Mucosa of descending colon (tissue), 3 donors: ENCODE measurements around the gene SHISAL1. TPM values are rescaled to one million over a fixed set of nuclear protein-coding genes. Genes with fewer than 3 reads are reported as not detected.

Experiments used
- ATAC-seq: fragments of 200-7000 bp; cut with Tn5 transposase; one replicate; pipeline ENCODE4 v1.9.1; 2020; ENCODE audit warnings: mild to moderate bottlenecking, moderate library complexity
- DNase-seq, 3 donors: peaks; one replicate each; pipeline ENCODE4 v3.0.0-alpha.2; 2020
- H3K36me3 ChIP-seq: fragments of 200-600 bp; one replicate; pipeline ENCODE4 v1.8.0; 2021; ENCODE audit warnings: low read depth, mild to moderate bottlenecking
- H3K4me1 ChIP-seq: fragments of 200-600 bp; one replicate; pipeline ENCODE4 v1.8.0; 2021; ENCODE audit warnings: low read depth, mild to moderate bottlenecking
- H3K4me3 ChIP-seq: fragments of 200-600 bp; one replicate; pipeline ENCODE4 v1.8.0; 2021; ENCODE audit warnings: mild to moderate bottlenecking
- H3K9me3 ChIP-seq: fragments of 200-600 bp; one replicate; pipeline ENCODE4 v1.8.0; 2021; ENCODE audit warnings: mild to moderate bottlenecking
- CTCF ChIP-seq: fragments of 200-600 bp; IDR thresholded peaks from one replicate; pipeline ENCODE4 v1.8.0; 2022; ENCODE audit warnings: antibody characterized with exemption, mild to moderate bottlenecking
- intact Hi-C, 2 donors: fragments of 100-400 bp; cut with DNase I in 1 of 2; cut with micrococcal nuclease in 1 of 2; formaldehyde crosslinking; loops; one replicate each; pipeline versions ENCODE4 v1.11.0 to v1.11.1; 2022; cut with DNase I, micrococcal nuclease
- total RNA-seq, 3 donors: library from RNA; stranded (reverse); fragmentation: NEBNext Ultra II Directional in 2 of 3; extraction: Animal tissue kit (Norgen Biotek cat#: 25700) in 2 of 3; gene quantifications; one replicate each; pipeline versions ENCODE4 v1.2.1 to v1.2.4, GENCODE V29; 2021 to 2023
- donor health status: DM: no; HTN: no; CAD: no; lungs with moderate emphysema.
- donor health status: DM: no; HTN: no; CAD: no.
- donor health status: DM: no; HTN: yes; CAD: no.

The SHISAL1 gene
- total RNA-seq, 3 donors from 2014 or later: 0.38 to 34.3 (median 1.1) TPM

GRCh38 chr22:44231233-44231632, 81.5 kb downstream of the SHISAL1 start:
- no peaks in the 10 kb centered on the region for H3K36me3 ChIP-seq
- H3K4me1 ChIP-seq: no peaks in the 10 kb centered on the region
- no peaks in the 10 kb centered on the region for H3K9me3 ChIP-seq
- intact Hi-C loops: no loop called here
- DNase-seq (no peak), ATAC-seq (no peak)
- TF ChIP-seq CTCF: no peak
- H3K4me3 ChIP-seq: no peak overlapping the region

DNA sequence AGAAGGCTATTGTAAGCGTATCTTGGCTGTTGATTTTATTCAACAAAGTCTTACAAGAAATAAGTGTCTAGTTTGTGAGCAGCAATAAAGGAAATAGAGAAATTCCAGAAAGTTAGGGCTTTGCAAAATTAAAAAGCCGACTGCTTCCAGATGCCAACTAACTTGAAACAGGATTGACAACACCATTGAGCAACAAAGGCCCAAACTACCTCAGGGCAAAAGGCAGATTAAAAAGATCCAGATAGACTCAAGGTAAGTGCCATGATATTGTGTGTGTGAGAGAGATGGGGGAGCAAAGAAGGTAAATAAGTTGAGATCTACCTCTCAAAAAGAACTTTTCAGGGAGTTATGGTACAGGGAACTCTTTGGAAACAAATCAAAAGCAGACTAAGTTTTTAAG, 82.9 kb downstream of the SHISAL1 start:
- DNase-seq (no peak), ATAC-seq (no peak)
- Histone ChIP-seq H3K4me1 (no peaks in the 10 kb centered on the region), H3K36me3 (no peaks in the 10 kb centered on the region), H3K9me3 (no peaks in the 10 kb centered on the region), H3K4me3 (no peak overlapping the region)
- intact Hi-C loops: no loop called here
- no peak for TF ChIP-seq CTCF

DNA sequence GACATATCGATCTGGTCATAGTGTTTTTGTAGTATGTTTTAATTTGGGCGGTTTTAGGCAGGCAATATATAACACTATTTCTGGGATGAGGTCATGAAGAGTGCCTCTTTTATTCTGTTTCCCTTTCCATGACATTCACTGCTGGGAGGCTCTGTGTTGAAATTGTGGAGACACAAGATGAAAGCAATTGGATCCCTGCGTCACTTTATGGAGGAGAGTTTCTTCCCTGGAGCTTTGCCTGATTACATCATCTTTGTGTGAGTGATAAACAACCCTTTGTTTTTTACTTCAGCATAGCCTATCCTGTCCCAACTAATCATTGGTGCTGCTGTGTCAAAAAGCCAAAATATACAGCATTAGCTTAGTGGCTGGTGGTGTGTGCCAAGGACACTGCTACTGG, 83.4 kb downstream of the SHISAL1 start:
- no peaks in the 10 kb centered on the region for H3K9me3 ChIP-seq
- no peak for DNase-seq
- intact Hi-C loops: no loop called here
- no peaks in the 10 kb centered on the region for H3K4me1 ChIP-seq
- ATAC-seq: no peak
- no peaks in the 10 kb centered on the region for H3K36me3 ChIP-seq
- TF ChIP-seq CTCF: no peak
- H3K4me3 ChIP-seq: no peak overlapping the region

GRCh38 chr22:44225812-44226211, 86.9 kb downstream of the SHISAL1 start:
- ATAC-seq: no peak
- Histone ChIP-seq H3K4me3 (no peak overlapping the region), H3K36me3 (no peaks in the 10 kb centered on the region), H3K9me3 (no peaks in the 10 kb centered on the region), H3K4me1 (no peaks in the 10 kb centered on the region)
- no peak for TF ChIP-seq CTCF
- intact Hi-C loops: no loop called here
- no peak for DNase-seq

- ATAC-seq: no peak
Observed at GRCh38 chr22:44225091-44225689, 87.6 kb downstream of the SHISAL1 start.

More at GRCh38 chr22:44225091-44225689, 87.6 kb downstream of the SHISAL1 start:
- H3K4me3 ChIP-seq: no peak overlapping the region
- intact Hi-C loops: no loop called here
- H3K4me1 ChIP-seq: no peaks in the 10 kb centered on the region
- no peaks in the 10 kb centered on the region for H3K36me3 ChIP-seq
- H3K9me3 ChIP-seq: no peaks in the 10 kb centered on the region
- no peak for TF ChIP-seq CTCF
- no peak for DNase-seq
